Mesodermal cell (in vitro differentiated cells): Measurements from ENCODE around the gene OR2V2.

Source experiments
- H3K27ac ChIP-seq: 2 replicates; pipeline ENCODE4 v1.7.0; 2013; ENCODE audit warnings: mild to moderate bottlenecking, low read depth, low read length, moderate library complexity; ENCODE audit not compliant: severe bottlenecking
- H3K36me3 ChIP-seq: 2 replicates; pipeline ENCODE4 v1.7.1; 2013; ENCODE audit warnings: mild to moderate bottlenecking, low read length, moderate library complexity; ENCODE audit not compliant: control insufficient read depth, insufficient read depth
- H3K4me1 ChIP-seq: one replicate; pipeline ENCODE4 v1.7.1; 2013; ENCODE audit warnings: mild to moderate bottlenecking, low read length; ENCODE audit not compliant: insufficient read depth, control insufficient read depth, poor library complexity, severe bottlenecking
- H3K4me3 ChIP-seq: 2 replicates; pipeline ENCODE4 v1.7.0; 2013; ENCODE audit warnings: low read length, control low read depth, mild to moderate bottlenecking; ENCODE audit not compliant: insufficient read depth, poor library complexity, severe bottlenecking; ENCODE audit errors: extremely low read depth
- H3K9me3 ChIP-seq: 2 replicates; pipeline ENCODE4 v1.7.1; 2013; ENCODE audit warnings: mild to moderate bottlenecking, low read length, moderate library complexity; ENCODE audit not compliant: control insufficient read depth
- WGBS, 2 experiments: methylation state at CpG; one replicate each; pipeline ENCODE4 v1.1.5; 2013; ENCODE audit warnings: missing lambda C conversion rate in 2 of 2; ENCODE audit not compliant: insufficient coverage in 2 of 2; 5-methylcytosine and 5-hydroxymethylcytosine counted together

Gene OR2V2

DNA sequence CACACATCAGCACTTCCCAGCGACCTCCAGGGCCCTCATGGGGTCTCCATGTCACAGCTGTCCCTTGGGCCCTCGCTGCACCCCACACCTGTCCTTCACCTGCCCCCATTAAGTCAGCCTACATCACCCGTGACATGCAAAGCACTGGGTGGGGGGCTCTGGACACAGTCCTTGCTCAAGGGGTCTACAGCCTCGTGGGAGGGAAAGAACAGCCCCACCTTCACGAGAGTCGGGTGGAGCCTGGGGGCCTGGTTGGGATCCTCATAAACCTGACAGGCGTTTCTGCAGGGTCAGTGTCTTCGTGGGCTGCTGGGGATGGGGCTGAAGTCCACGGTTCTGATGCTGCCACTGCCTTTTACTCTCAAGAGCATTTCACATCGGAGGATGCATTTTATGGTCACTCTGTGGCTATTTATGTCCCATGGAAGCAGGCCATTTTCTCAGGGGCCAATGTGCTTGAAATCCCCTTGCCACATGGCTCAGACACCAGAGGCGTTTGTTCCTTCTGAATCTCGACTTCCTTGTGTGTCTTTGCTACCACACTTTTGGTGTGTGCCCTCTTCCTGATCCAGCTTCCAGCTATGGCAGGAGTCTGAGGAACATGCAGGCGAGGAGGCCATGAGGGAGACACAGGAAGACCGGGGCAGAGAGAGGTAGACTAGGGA lies 16.4 kb upstream of the OR2V2 start, which contains the start of gene OR2V1:
TSS of gene OR2V1 (minus strand) at position 338 of the 665 bp plus-strand sequence. CDS start 5,865 bp downstream, outside the sequence.
- Histone ChIP-seq H3K27ac (no peak within 1 kb of the TSS), H3K9me3 (no peaks in the 10 kb centered on the region), H3K4me3 (no peak within 1 kb of the TSS), H3K36me3 (no peaks in the 10 kb centered on the region), H3K4me1 (no peaks in the 10 kb centered on the region)
- WGBS, 2 experiments: 72 to 84% methylated on average over 10 to 14 of the region's 14 CpGs

DNA sequence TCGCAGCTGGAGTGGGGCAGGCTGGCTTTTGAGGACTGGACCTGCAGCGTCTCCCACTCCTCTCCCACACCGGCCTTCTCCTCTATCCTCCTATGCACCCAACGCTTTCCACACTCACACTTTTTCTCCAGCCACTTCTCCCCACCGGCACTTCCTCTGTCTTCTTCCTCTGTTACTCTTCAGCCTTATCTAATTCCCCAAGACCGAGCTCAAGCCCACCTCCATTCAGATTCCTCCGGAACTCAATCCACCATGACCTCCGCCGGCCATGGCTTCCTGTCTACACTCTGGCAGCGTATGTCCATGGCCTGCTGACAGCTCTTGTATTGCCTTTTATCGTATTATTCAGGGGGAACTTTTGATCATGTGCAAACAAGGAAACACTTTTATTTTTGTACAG lies 15.9 kb upstream of the OR2V2 start:
- WGBS, 2 experiments: 90 to 92% methylated on average over 9 to 11 of the region's 11 CpGs
- Histone ChIP-seq H3K4me3 (no peak overlapping the region), H3K9me3 (no peaks in the 10 kb centered on the region), H3K36me3 (no peaks in the 10 kb centered on the region), H3K4me1 (no peaks in the 10 kb centered on the region), H3K27ac (no peak overlapping the region)

DNA sequence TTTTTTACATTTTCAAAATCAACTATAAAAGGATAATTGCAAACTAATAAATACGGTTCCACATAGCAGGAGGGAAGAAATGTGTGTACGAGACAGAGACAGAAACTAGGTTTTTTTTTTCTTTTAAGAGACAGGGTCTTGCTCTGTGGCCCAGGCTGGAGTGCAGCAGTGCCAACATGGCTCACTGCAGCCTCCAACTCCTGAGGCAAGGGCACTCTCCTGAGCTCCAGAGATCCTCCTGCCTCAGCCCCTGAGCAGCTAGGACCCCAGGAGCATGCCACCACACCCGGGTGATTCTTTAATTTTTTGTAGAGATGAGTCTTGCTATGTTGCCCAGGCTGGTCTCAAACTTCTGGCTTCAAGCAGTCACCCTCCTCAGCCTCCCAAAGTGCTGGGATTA lies 14.3 kb upstream of the OR2V2 start:
- Histone ChIP-seq H3K4me1 (no peaks in the 10 kb centered on the region), H3K36me3 (no peaks in the 10 kb centered on the region), H3K9me3 (peaks cover 1% of the 10 kb centered on the region), H3K4me3 (no peak overlapping the region), H3K27ac (no peak overlapping the region)
- WGBS, 2 experiments: 100% methylated on average over 1 to 2 of the region's 3 CpGs

DNA sequence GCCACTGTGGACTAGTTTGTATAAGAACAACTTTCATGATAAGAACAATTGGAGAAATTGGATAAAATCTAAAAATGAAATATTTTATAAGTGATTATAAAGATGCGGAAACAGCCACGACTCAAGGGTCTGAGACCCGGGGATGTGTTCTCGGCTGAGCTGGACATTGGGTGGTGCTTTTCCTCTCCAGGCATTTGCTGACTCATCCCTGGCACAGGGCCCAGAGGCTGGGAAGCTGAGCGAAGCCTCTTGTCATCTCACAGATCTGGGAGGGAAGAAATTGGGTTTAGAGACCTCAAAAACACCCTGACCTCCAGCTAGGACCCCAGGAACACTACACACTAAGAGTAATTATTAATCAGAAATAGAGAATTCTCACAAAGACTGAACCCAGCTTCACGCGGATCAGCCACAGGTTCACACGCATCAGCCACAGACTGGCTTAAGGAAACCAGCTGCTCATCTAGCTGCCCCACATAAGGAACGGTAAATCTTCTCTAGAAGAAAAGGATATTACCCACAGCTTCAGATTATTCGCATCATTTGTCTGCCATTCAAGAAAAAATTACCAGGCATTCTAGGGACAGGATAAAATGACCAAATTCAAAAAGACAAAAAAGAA lies 13.7 kb upstream of the OR2V2 start:
- H3K4me3 ChIP-seq: no peak overlapping the region
- no peaks in the 10 kb centered on the region for H3K4me1 ChIP-seq
- WGBS, 2 experiments: 87 to 89% methylated on average over 5 to 9 of the region's 10 CpGs

DNA sequence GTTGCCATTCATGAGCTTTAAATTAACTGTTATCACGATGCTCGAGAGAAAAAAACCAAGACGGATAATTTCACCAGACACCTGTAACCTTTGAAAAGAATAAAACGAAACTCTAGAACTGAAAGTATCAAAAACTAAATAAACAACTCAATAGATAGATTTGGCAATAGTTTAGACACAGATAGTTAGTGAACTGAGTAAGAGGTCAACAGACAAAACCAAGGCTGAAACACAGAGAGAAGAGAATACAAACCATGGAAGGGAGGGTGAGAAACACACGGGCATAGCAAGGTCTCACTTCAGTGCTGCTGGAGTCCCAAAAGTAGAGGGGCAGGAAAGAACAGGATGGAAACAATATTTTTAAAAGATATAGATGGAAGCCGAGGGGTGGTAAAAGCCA lies 13.1 kb upstream of the OR2V2 start:
- H3K4me3 ChIP-seq: no peak overlapping the region
- H3K4me1 ChIP-seq: no peaks in the 10 kb centered on the region
- 89 to 90% methylated on average over 4 to 5 of the region's 6 CpGs for WGBS, 2 experiments
- H3K36me3 ChIP-seq: no peaks in the 10 kb centered on the region
- no peak overlapping the region for H3K27ac ChIP-seq
- peaks cover 8% of the 10 kb centered on the region for H3K9me3 ChIP-seq

More for the DNA sequence above, 13.7 kb upstream of the OR2V2 start:
- Histone ChIP-seq H3K9me3 (peaks cover 8% of the 10 kb centered on the region), H3K36me3 (no peaks in the 10 kb centered on the region), H3K27ac (no peak overlapping the region)

DNA sequence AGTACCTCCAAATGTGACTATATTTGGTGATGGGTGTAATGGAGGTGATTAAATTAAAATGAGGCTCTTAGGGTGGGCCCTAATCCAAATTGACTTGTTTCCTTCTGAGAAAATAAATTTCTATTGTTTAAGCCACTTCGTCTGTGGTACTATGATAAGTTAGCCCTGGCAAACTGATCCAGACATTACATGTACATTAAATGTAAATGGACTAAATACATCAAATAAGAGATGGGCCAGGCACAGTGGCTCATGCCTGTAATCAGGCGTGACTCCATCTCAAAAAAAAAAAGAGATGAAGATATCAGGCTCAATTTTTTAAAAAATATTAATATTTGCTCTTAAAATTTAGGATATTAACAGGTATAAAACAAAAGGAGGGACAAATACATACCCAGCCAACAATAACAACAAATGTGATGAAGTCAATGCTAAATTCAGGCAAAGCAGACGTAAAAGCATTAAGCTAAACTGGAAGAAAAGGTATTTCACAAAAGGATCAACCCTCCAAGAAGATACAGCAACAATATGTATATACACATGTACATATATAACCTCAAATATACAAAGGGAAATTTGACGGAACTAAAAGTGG lies 10.9 kb upstream of the OR2V2 start:
- H3K4me1 ChIP-seq: no peaks in the 10 kb centered on the region
- H3K27ac ChIP-seq: no peak overlapping the region
- H3K9me3 ChIP-seq: peaks cover 12% of the 10 kb centered on the region
- WGBS, 2 experiments: 89% methylated on average over 1 of the region's 4 CpGs; no CpG with 5 or more reads in 1 of the 2 experiments
- no peak overlapping the region for H3K4me3 ChIP-seq
- no peaks in the 10 kb centered on the region for H3K36me3 ChIP-seq

DNA sequence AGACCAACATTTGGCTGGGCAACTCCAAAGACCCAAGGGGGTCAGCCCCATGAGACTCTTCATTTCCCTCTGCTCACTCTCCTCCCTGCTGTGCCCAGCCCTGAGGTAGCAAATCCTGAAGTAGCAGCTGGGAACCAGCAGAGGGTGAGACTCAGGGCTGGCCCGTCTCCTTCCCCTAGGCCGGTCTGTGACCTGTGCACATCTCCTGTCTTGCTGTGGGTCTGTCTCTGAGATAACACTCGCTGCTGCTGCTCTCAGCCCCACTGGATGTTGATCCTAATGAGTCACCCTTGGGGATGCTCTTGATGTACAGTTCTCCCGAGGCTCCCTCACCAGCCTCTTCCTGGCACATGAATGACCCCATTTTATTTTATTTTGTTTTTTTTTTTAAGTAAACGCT lies 9.1 kb upstream of the OR2V2 start:
- Histone ChIP-seq H3K9me3 (peaks cover 12% of the 10 kb centered on the region), H3K4me1 (no peaks in the 10 kb centered on the region), H3K36me3 (no peaks in the 10 kb centered on the region), H3K4me3 (no peak overlapping the region), H3K27ac (no peak overlapping the region)
- 29 to 61% methylated on average over 1 to 3 of the region's 5 CpGs for WGBS, 2 experiments

DNA sequence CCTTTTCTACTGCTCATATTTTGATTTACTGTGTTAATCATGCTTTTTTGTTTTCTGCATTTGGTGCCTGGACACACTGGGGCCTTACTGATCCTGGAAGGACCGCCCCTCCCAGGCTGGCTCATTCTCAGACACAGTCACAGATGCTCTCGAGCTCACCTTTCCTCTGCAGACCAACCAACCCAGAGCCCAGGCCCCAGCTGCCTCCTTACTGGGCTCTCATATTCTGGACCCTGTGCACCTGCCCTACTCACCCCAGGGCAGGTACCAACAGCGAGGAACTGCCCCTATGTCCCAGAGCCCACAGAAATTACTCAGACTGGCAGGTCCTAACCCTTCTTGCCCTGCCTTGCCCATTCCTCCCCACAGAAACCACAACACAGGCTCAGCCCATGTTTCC lies 6.6 kb upstream of the OR2V2 start:
- Histone ChIP-seq H3K4me3 (no peak overlapping the region), H3K9me3 (peaks cover 16% of the 10 kb centered on the region), H3K4me1 (no peaks in the 10 kb centered on the region), H3K27ac (no peak overlapping the region), H3K36me3 (no peaks in the 10 kb centered on the region)
- 48 to 50% methylated on average over 2 to 3 of the region's 3 CpGs for WGBS, 2 experiments

DNA sequence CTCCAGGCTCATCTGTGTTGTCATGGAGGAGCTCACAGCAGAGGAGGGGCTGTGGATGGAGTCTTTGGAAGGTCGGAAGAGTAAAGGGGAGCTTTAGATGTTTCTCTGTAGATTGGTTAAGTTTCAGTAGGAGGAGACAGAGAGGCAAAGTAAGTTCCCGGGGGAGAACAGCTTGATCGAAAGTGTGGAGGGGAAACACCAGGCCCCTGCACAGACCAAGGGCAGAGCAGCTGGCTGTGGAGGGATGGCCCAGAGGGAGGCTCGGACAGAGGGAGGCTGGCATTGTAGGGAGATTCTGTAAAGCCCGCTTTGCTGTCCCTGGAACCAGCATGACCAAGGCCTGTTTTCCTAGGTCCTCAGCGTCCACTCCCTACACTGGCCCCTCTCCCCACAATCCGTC lies 5.3 kb upstream of the OR2V2 start:
- Histone ChIP-seq H3K36me3 (no peaks in the 10 kb centered on the region), H3K27ac (no peak overlapping the region), H3K4me1 (no peaks in the 10 kb centered on the region), H3K9me3 (peaks cover 18% of the 10 kb centered on the region), H3K4me3 (no peak overlapping the region)
- 91 to 92% methylated on average over 5 to 6 of the region's 7 CpGs for WGBS, 2 experiments

DNA sequence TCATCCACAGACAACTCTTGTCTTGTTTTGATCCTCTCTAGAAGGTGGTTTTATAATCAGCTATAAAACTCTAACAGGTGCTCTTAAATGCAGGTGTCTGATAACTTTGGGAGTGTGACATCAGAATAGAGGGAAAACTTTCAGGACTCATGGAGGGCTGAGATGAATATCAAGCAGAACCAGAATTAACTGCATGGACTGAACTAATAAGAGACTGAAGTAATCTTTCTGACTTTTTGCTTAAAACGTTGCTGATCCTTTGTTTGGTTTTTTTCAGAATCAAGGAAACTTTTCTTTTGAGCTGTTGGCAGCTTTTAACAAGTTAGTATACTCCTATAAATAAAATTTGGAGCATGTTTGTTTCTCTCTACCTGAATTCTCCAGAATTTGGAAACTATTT lies 2.3 kb upstream of the OR2V2 start:
- no CpG with 5 or more reads among the region's 1 CpG for WGBS, 2 experiments
- no peak overlapping the region for H3K27ac ChIP-seq
- H3K9me3 ChIP-seq: peaks cover 10% of the 10 kb centered on the region
- no peaks in the 10 kb centered on the region for H3K4me1 ChIP-seq
- H3K4me3 ChIP-seq: no peak overlapping the region
- H3K36me3 ChIP-seq: no peaks in the 10 kb centered on the region

DNA sequence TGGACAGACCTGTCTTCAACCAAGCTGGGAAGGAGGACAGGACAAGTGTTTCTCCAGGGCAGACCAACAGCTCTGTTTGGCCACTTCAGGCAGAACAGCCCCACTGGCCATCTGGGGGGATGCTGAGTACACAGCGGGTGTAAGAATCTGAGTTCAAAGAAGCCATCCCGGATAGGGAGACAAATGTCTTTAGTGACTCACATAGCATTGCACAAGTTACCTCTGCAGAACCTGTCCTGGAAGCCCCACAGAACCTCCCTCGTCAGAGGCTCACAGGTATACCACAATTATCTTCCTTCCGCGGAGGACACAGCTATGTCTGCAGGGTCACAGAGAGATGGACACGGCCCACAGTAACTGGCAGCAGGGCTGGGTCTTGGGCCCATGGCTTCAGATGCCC lies 2.0 kb downstream of the OR2V2 start:
- H3K4me3 ChIP-seq: no peak overlapping the region
- H3K9me3 ChIP-seq: peaks cover 6% of the 10 kb centered on the region
- no peaks in the 10 kb centered on the region for H3K36me3 ChIP-seq
- H3K27ac ChIP-seq: no peak overlapping the region
- no peaks in the 10 kb centered on the region for H3K4me1 ChIP-seq
- 85 to 86% methylated on average over 5 to 6 of the region's 6 CpGs for WGBS, 2 experiments
